Liver (tissue), 9 donors: ENCODE results near the gene ZIC2. TPM values are rescaled to one million over a fixed set of nuclear protein-coding genes. Genes with fewer than 3 reads are reported as not detected.

Experiments used
- DNase-seq: peaks from one replicate; pipeline ENCODE4 v3.0.0-alpha.2; 2017; ENCODE audit warnings: low spot score
- H3K27ac ChIP-seq, 2 donors: one replicate each; pipeline ENCODE4 v1.7.0; 2013; ENCODE audit warnings: inconsistent platforms in 2 of 2, low read length in 2 of 2, control low read depth in 1 of 2, low read depth in 1 of 2, mild to moderate bottlenecking in 1 of 2
- H3K27me3 ChIP-seq, 4 donors: one replicate each; pipeline versions ENCODE4 v1.6.1 to v1.7.0; 2013; ENCODE audit warnings: low read length in 3 of 4, inconsistent platforms in 1 of 4, mild to moderate bottlenecking in 1 of 4, moderate library complexity in 1 of 4; ENCODE audit not compliant: control insufficient read depth in 4 of 4, insufficient read depth in 4 of 4
- H3K36me3 ChIP-seq, 4 donors: one replicate each; pipeline versions ENCODE4 v1.6.1 to v1.7.0; 2013; ENCODE audit warnings: low read length in 3 of 4, mild to moderate bottlenecking in 3 of 4, low read depth in 1 of 4, moderate library complexity in 1 of 4; ENCODE audit not compliant: control insufficient read depth in 4 of 4, insufficient read depth in 3 of 4
- H3K4me1 ChIP-seq, 4 donors: one replicate each; pipeline versions ENCODE4 v1.6.1 to v1.7.0; 2013; ENCODE audit warnings: low read length in 3 of 4, mild to moderate bottlenecking in 3 of 4, moderate library complexity in 1 of 4; ENCODE audit not compliant: control insufficient read depth in 4 of 4, insufficient read depth in 4 of 4
- H3K4me3 ChIP-seq, 3 donors: one replicate each; pipeline versions ENCODE4 v1.6.1 to v1.7.0; 2013; ENCODE audit warnings: low read length in 3 of 3, control low read depth in 1 of 3, low read depth in 1 of 3, mild to moderate bottlenecking in 1 of 3
- H3K9ac ChIP-seq, 2 donors: one replicate each; pipeline ENCODE4 v1.7.0; 2013; ENCODE audit warnings: low read length in 2 of 2, mild to moderate bottlenecking in 2 of 2, moderate library complexity in 2 of 2, control low read depth in 1 of 2, low read depth in 1 of 2
- H3K9me3 ChIP-seq, 4 donors: one replicate each; pipeline versions ENCODE4 v1.6.1 to v1.7.0; 2013; ENCODE audit warnings: low read length in 3 of 4; ENCODE audit not compliant: control insufficient read depth in 4 of 4
- ATF3 ChIP-seq: IDR thresholded peaks from 2 replicates; pipeline ENCODE4 v1.6.1; 2016; ENCODE audit warnings: antibody characterized with exemption
- CTCF ChIP-seq: fragments of 150-350 bp; IDR thresholded peaks from 2 replicates; pipeline ENCODE4 v1.5.1; 2017; ENCODE audit warnings: improper control_type of control experiment, low read depth, low read length; ENCODE audit not compliant: missing input control
- EGR1 ChIP-seq, 2 donors: IDR thresholded peaks; 2 replicates each; pipeline ENCODE4 v1.6.1; 2016 to 2018; ENCODE audit warnings: antibody characterized with exemption in 2 of 2, low read depth in 2 of 2
- FOXA1 ChIP-seq: IDR thresholded peaks from 2 replicates; pipeline ENCODE4 v1.6.1; 2016; ENCODE audit warnings: antibody characterized with exemption
- FOXA2 ChIP-seq: IDR thresholded peaks from 2 replicates; pipeline ENCODE4 v1.6.1; 2016; ENCODE audit warnings: antibody characterized with exemption
- HNF4A ChIP-seq, 2 donors: conservative IDR thresholded peaks; 2 replicates each; pipeline ENCODE4 v1.6.1; 2016; ENCODE audit warnings: antibody characterized with exemption in 2 of 2, mild to moderate bottlenecking in 2 of 2
- HNF4G ChIP-seq: IDR thresholded peaks from 2 replicates; pipeline ENCODE4 v1.6.1; 2016; ENCODE audit warnings: antibody characterized with exemption
- JUND ChIP-seq, 2 donors: IDR thresholded peaks; 2 replicates each; pipeline ENCODE4 v1.6.1; 2016; ENCODE audit warnings: antibody characterized with exemption in 2 of 2
- NR2F2 ChIP-seq: IDR thresholded peaks from 2 replicates; pipeline ENCODE4 v1.6.1; 2016; ENCODE audit warnings: antibody characterized with exemption
- RAD21 ChIP-seq, 2 donors: IDR thresholded peaks; 2 replicates each; pipeline ENCODE4 v1.6.1; 2016; ENCODE audit warnings: antibody characterized with exemption in 2 of 2, mild to moderate bottlenecking in 2 of 2
- REST ChIP-seq: IDR thresholded peaks from 2 replicates; pipeline ENCODE4 v1.6.1; 2016; ENCODE audit warnings: antibody characterized with exemption, mild to moderate bottlenecking
- RXRA ChIP-seq, 2 donors: IDR thresholded peaks; 2 replicates each; pipeline ENCODE4 v1.6.1; 2017 to 2018; ENCODE audit warnings: antibody characterized with exemption in 2 of 2, mild to moderate bottlenecking in 1 of 2
- SP1 ChIP-seq: IDR thresholded peaks from 2 replicates; pipeline ENCODE4 v1.6.1; 2018; ENCODE audit warnings: antibody characterized with exemption, mild to moderate bottlenecking
- TAF1 ChIP-seq: conservative IDR thresholded peaks from 2 replicates; pipeline ENCODE4 v1.6.1; 2016; ENCODE audit warnings: antibody characterized with exemption, mild to moderate bottlenecking
- YY1 ChIP-seq: IDR thresholded peaks from 2 replicates; pipeline ENCODE4 v1.6.1; 2016; ENCODE audit warnings: antibody characterized with exemption, mild to moderate bottlenecking
- ZBTB33 ChIP-seq: IDR thresholded peaks from 2 replicates; pipeline ENCODE4 v1.6.1; 2016; ENCODE audit warnings: antibody characterized with exemption
- WGBS: extraction: QIAGEN DNeasy Blood & Tissue Kit; methylation state at CpG from one replicate; pipeline ENCODE4 v1.1.7; 2013; 5-methylcytosine and 5-hydroxymethylcytosine counted together
- polyA plus RNA-seq, 2 donors: library from polyadenylated mRNA; stranded (reverse) in 1 of 2; unstranded in 1 of 2; fragments of 200-250 nt in 1 of 2; fragments of >200 nt in 1 of 2; fragmentation: Nextera tagmentation in 1 of 2; extraction: Ambion mirVana in 1 of 2; gene quantifications; one replicate each; pipeline versions ENCODE4 v1.2.1 to v1.2.3, GENCODE V29; 2013 to 2015
- total RNA-seq, 2 donors: library from RNA; depleted of rRNA; stranded (reverse); fragments of >200 nt; gene quantifications; one replicate each; pipeline ENCODE4 v1.2.3, GENCODE V29; 2014
- donor health status: healthy.
- donor health status: healthy.
- donor health status: healthy.
- donor health status: healthy.
- donor health status: healthy.

ZIC2 gene
- total RNA-seq (not detected), polyA plus RNA-seq (not detected)

- no peak for DNase-seq
- Histone ChIP-seq H3K27ac (no peak within 1 kb of the TSS), H3K4me1 (peaks cover 16 to 38% (median 24%) of the 10 kb centered on the region in 4 donors), H3K9me3 (peaks cover 0 to 21% (median 4%) of the 10 kb centered on the region in 4 donors), H3K36me3 (no peaks in the 10 kb centered on the region), H3K9ac (no peak within 1 kb of the TSS), H3K4me3 (peak within 1 kb of the TSS in 2 of 3 donors; percentile 23 to 63), H3K27me3 (peaks cover 20 to 56% (median 30%) of the 10 kb centered on the region in 4 donors)
- TF ChIP-seq NR2F2: no peak
- TF ChIP-seq FOXA2: no peak
- TF ChIP-seq YY1: no peak
- TF ChIP-seq ATF3: no peak
- no peak for TF ChIP-seq EGR1 (IDR thresholded peaks at IDR 0.05; ENCODE audit: low read depth in 2 of 2)
- no peak for TF ChIP-seq REST
- no peak for TF ChIP-seq HNF4G
- TF ChIP-seq RAD21 (IDR thresholded peaks at IDR 0.05): no peak
- no peak for TF ChIP-seq CTCF
- TF ChIP-seq JUND (IDR thresholded peaks at IDR 0.05): no peak
- no peak for TF ChIP-seq RXRA (IDR thresholded peaks at IDR 0.05)
- TF ChIP-seq SP1: no peak
- TF ChIP-seq ZBTB33: no peak
- TF ChIP-seq FOXA1: no peak
- TF ChIP-seq HNF4A (conservative IDR thresholded peaks at IDR 0.05): no peak
- no peak for TF ChIP-seq TAF1
- 5% methylated on average over 41 of the region's 41 CpGs for WGBS
Measured at GRCh38 chr13:99981735-99982035, at the start of gene ZIC2. Gene ZIC2 (plus strand): TSS chr13:99981784. CDS start chr13:99982065, 281 bp downstream.

- 89% methylated on average over 5 of the region's 5 CpGs for WGBS
- Histone ChIP-seq H3K4me3 (no peak overlapping the region), H3K9ac (no peak overlapping the region), H3K36me3 (no peaks in the 10 kb centered on the region), H3K27ac (no peak overlapping the region), H3K9me3 (no peaks in the 10 kb centered on the region), H3K4me1 (no peaks in the 10 kb centered on the region), H3K27me3 (no peaks in the 10 kb centered on the region)
- no peak for TF ChIP-seq FOXA2
- TF ChIP-seq FOXA1: no peak
- no peak for TF ChIP-seq TAF1
- DNase-seq: no peak
Measured at GRCh38 chr13:99932912-99933311, 48.7 kb upstream of the ZIC2 start.
